CD4-positive, alpha-beta T cell treated with Interleukin-15 for 4 hours (primary cell): Measurements from ENCODE around the gene MMRN1.

ENCODE experiments used
- DNase-seq: peaks from one replicate; pipeline ENCODE4 v3.0.0-alpha.2; 2020; ENCODE audit warnings: low spot score

MMRN1 gene

GRCh38 chr4:89894649-89895550 lies at the start of gene MMRN1:
MMRN1 (plus strand) TSS chr4:89894854; CDS start chr4:89894972, 118 bp downstream.
- DNase-seq, result peak; percentile 12

- no peak for DNase-seq
Measured at GRCh38 chr4:89847571-89848325, 46.9 kb upstream of the MMRN1 start.

GRCh38 chr4:89855236-89855635 lies 39.4 kb upstream of the MMRN1 start:
- no peak for DNase-seq

- DNase-seq, result no peak
Measured at GRCh38 chr4:89860971-89861370, 33.7 kb upstream of the MMRN1 start.

DNA sequence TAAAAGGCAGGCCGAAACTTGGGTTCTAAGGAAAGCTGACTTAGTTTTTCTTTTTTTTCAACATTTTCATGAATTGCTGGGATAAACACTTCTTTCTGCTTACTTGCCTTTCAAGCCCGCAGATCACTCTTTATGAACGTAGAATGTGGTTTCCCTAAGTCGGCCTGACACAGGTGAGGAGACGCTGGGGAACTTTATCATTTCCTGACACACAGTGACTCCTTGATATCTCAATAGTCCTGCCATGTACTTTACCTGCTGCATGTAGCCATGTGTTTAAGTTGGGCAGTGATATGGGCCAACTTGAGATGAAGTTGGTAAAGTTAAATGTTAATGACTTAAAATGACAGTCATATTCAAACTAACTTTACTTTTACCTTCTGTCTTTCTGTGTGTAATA lies 31.1 kb upstream of the MMRN1 start:
- DNase-seq, result no peak

GRCh38 chr4:89868276-89868675 lies 26.4 kb upstream of the MMRN1 start:
- DNase-seq, result no peak

DNA sequence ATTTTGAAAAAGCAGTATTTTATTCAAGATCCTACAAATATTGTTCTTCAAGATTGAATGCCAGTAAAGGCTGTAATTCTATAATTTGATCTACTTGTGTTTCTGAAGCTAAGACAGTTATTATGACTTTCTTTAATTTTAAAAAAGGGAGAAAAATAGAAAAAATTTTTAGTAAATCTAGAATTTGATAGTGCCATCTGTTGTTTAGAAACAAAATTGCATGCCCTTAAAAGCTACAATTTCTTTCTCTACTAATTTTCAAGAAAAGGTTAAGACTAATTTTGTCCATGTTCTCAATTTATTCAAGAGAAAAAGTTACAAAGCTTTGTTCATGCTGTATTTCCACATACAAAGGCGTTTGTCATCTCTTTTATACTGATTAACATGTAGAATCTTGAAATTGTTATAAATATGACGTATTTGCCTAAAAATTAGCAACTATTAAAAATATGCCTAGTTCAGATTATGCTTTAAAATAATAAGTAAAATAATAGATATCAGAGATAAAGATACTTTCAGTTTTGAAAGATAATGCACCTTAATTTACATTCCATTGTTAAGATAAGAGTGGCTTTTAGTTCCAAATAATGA lies 25.6 kb upstream of the MMRN1 start:
- no peak for DNase-seq

- DNase-seq, result no peak
Measured at GRCh38 chr4:89871211-89871610, 23.4 kb upstream of the MMRN1 start.

DNA sequence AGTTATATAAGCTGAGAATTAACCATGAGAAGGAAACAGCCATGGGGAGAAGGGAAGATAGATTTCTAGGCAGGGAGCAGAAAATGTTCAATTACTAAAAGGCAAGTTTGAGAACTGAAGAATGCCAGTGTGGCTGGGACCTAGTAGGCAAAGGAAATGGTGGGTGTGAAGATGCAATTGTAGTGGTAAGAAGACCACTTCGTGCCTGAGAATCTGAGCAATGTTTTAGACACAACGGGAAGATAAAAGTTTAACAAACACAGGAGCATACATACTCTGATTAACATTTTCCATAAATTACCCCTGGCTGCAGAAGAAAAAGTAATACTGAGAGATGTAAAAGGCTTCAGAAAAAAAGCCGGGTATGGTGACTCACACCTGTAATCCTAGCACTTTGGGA lies 18.1 kb upstream of the MMRN1 start:
- no peak for DNase-seq

GRCh38 chr4:89878611-89879010 lies 16.0 kb upstream of the MMRN1 start:
- no peak for DNase-seq

DNA sequence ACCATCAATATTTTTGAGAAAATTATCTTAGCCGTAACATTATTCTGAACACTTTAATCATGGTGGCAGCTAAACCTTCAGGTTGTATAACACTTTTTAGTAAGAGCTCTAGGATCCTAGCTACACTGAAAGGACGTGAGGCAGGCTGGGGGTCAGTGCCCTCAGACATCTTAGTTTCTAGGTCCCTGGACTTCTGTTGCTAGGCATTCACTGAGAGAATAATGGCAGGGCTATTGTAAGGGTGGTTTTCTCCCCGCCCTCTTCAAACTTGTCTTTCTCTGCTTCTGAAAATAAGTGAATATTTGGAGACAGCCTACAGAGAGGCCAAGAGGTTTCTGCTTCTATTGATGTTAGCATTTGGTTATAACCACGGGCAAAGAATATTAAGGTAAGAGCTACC lies 15.4 kb upstream of the MMRN1 start:
- DNase-seq, result no peak

DNA sequence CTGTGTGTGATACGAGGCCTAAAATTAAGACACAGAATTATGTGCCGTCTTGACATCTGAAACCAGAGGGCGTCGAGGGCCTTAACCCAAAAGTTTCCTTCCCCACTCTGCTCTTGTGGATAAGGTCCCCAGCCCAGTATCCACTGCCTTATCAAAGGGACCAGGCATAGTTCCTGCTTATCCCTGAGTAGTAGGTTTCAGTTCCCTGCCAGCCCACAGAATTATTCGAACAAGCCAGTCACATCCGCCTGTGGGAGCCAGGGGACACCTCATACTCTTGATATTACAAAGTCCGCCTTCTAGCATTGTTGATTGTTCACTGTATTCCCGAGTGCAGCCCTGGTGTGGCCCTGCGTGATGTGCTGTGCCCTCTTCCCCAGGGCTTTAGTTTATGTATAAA lies 5.4 kb upstream of the MMRN1 start:
- no peak for DNase-seq

DNA sequence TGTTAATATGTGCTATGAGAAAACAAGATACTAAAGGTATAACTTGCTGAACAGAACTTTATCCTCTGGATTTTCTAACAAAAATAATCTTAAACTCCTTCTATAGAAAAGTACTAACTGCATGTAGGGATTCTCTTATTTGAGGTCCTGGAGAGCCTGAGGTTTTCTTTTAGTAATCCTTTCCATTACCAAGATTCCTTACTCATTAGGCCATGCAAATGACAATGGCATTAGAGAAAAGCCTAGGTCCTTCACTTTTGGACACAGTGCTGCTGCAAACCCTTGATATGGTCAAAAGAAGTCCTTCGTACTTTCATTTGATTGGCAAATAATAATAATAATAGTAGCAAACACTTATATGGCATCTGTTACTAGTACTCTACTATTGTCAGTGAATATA lies 3.2 kb downstream of the MMRN1 start:
- DNase-seq, result no peak

GRCh38 chr4:89898304-89898716 lies 3.7 kb downstream of the MMRN1 start:
- DNase-seq, result no peak

GRCh38 chr4:89899152-89899551 lies 4.5 kb downstream of the MMRN1 start:
- no peak for DNase-seq

GRCh38 chr4:89899854-89900253 lies 5.2 kb downstream of the MMRN1 start:
- DNase-seq, result no peak

- peak; percentile 60 for DNase-seq
Measured at GRCh38 chr4:89901808-89902431, 7.3 kb downstream of the MMRN1 start.

- no peak for DNase-seq
Measured at GRCh38 chr4:89904524-89904923, 9.9 kb downstream of the MMRN1 start.

- DNase-seq, result no peak
Measured at GRCh38 chr4:89906316-89906715, 11.7 kb downstream of the MMRN1 start.

DNA sequence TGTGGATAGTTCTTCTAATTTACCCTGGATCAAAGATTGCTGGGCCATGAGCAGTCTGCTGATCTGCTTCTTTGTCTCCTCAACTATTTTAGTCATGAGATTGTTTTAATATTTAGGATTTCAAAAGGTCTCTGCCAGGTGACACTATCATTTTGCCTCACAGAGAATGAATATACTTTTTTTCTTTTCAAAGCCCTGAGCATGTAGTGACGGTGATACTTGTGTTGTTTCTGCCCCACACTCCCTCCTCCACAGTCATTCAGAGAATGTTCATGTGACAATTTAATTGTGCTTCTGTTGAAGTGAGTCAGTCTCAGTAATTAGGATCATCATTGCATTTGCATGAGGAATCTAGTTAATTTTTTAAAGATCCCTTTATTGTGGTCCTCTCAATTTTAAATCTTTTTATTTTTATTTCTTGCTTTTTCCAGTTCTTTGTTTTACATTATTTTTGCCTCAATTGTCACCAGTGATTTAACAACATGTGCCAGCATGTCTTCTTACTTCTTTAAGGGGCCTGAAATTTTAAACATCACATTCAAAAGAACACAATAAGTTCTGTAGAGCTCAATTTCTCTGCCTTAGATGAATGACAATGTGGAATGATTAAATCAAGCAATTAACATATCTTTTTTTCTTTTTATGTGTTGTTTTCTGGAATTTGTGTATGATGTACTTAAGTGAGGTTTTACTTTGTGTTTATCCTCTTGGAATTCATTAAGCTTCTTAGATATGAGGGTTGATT lies 12.3 kb downstream of the MMRN1 start:
- DNase-seq, result no peak

GRCh38 chr4:89909889-89910288 lies 15.2 kb downstream of the MMRN1 start:
- no peak for DNase-seq

GRCh38 chr4:89913623-89914022 lies 19.0 kb downstream of the MMRN1 start:
- no peak for DNase-seq
